Fibroblast of villous mesenchyme (primary cell): Measurements from ENCODE around the gene PTPRN2. TPM values are rescaled to one million over a fixed set of nuclear protein-coding genes. Genes with fewer than 3 reads are reported as not detected.

ENCODE experiments used
- DNase-seq: peaks from one replicate; pipeline ENCODE4 v3.0.0-alpha.2; 2010; ENCODE audit warnings: low read depth
- H3K4me3 ChIP-seq: 2 replicates; pipeline ENCODE4 v1.5.1; 2011; ENCODE audit warnings: low read depth, mild to moderate bottlenecking, low read length
- CTCF ChIP-seq: IDR thresholded peaks from 2 replicates; pipeline ENCODE4 v1.5.1; 2012; ENCODE audit warnings: low read depth, mild to moderate bottlenecking, low read length; ENCODE audit not compliant: insufficient read depth
- total RNA-seq: library from RNA; depleted of rRNA; stranded (reverse); fragments of >200 nt; gene quantifications from 2 replicates; pipeline ENCODE4 v1.2.3, GENCODE V29; 2012

Gene PTPRN2
- total RNA-seq, 1 donor, result not detected

GRCh38 chr7:158484801-158485531, 102.7 kb downstream of the PTPRN2 start:
- H3K4me3 ChIP-seq, result no peak overlapping the region
- TF ChIP-seq CTCF, result no peak
- DNase-seq, result no peak

DNA sequence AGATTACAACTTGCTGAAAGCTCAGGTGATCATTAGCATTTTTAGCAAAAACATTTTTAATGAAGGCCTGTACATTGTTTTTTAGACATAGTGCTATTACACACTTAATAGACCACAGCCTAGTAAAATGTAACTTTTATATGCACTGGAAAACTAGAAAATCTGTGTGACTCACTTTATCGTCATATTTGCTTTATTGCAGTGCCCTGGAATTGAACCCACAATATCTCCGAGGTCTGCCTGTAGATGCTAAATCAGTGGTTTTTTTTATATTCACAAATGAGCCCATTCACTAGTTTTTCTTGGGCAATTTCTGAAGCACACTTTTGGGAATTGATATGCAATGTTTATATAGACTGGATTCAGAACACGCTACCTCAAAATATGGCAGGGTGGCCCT, 105.1 kb downstream of the PTPRN2 start:
- TF ChIP-seq CTCF, result no peak
- no peak overlapping the region for H3K4me3 ChIP-seq
- DNase-seq, result no peak

DNA sequence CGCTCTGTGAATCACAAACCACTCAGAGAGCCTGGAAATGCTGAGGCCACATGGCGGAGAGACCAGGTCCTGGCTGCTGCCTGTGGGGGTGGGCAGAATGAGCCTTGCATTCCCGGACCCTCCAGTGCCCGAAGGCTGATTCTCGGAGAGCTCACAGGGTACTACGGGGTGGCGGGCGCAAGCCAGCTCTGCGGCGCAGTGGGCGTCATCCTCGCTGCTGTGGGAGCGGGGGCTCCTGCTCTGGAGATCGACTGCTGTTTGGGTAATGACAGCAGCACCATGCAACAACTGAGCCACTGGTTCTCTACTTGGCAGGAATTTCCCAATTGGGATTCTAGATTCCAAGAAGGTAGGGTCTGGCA, 108.0 kb downstream of the PTPRN2 start:
- DNase-seq, result no peak
- H3K4me3 ChIP-seq, result no peak overlapping the region
- TF ChIP-seq CTCF, result no peak

- DNase-seq, result no peak
- TF ChIP-seq CTCF, result no peak
- no peak overlapping the region for H3K4me3 ChIP-seq
Observed at GRCh38 chr7:158479021-158479663, 108.5 kb downstream of the PTPRN2 start.

GRCh38 chr7:158477866-158478265, 109.8 kb downstream of the PTPRN2 start:
- no peak for TF ChIP-seq CTCF
- no peak for DNase-seq
- H3K4me3 ChIP-seq, result no peak overlapping the region

GRCh38 chr7:158476331-158476932, 111.2 kb downstream of the PTPRN2 start:
- TF ChIP-seq CTCF, result no peak

More at GRCh38 chr7:158476331-158476932, 111.2 kb downstream of the PTPRN2 start:
- H3K4me3 ChIP-seq, result no peak overlapping the region
- no peak for DNase-seq
